GM12801 (cell line): ENCODE measurements around the gene MED26.

Experiments used
- TF ChIP-seq, protein P1 (sequence below): IDR thresholded peaks from one replicate; pipeline ENCODE4 v1.5.1; 2011; ENCODE audit warnings: control low read depth; ENCODE audit not compliant: insufficient read length; ENCODE audit errors: extremely low read depth

The MED26 gene

GRCh38 chr19:16586991-16587832 is 40.8 kb downstream of the MED26 start:
- TF ChIP-seq, protein P1, sequence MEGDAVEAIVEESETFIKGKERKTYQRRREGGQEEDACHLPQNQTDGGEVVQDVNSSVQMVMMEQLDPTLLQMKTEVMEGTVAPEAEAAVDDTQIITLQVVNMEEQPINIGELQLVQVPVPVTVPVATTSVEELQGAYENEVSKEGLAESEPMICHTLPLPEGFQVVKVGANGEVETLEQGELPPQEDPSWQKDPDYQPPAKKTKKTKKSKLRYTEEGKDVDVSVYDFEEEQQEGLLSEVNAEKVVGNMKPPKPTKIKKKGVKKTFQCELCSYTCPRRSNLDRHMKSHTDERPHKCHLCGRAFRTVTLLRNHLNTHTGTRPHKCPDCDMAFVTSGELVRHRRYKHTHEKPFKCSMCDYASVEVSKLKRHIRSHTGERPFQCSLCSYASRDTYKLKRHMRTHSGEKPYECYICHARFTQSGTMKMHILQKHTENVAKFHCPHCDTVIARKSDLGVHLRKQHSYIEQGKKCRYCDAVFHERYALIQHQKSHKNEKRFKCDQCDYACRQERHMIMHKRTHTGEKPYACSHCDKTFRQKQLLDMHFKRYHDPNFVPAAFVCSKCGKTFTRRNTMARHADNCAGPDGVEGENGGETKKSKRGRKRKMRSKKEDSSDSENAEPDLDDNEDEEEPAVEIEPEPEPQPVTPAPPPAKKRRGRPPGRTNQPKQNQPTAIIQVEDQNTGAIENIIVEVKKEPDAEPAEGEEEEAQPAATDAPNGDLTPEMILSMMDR: no peak

- TF ChIP-seq, protein P1: no peak
These were observed 41.5 kb downstream of the MED26 start for GRCh38 chr19:16586477-16586871.

GRCh38 chr19:16585808-16586476 is 42.1 kb downstream of the MED26 start:
- TF ChIP-seq, protein P1: no peak

- TF ChIP-seq, protein P1: no peak
These were observed 42.8 kb downstream of the MED26 start for GRCh38 chr19:16585094-16585801.

DNA sequence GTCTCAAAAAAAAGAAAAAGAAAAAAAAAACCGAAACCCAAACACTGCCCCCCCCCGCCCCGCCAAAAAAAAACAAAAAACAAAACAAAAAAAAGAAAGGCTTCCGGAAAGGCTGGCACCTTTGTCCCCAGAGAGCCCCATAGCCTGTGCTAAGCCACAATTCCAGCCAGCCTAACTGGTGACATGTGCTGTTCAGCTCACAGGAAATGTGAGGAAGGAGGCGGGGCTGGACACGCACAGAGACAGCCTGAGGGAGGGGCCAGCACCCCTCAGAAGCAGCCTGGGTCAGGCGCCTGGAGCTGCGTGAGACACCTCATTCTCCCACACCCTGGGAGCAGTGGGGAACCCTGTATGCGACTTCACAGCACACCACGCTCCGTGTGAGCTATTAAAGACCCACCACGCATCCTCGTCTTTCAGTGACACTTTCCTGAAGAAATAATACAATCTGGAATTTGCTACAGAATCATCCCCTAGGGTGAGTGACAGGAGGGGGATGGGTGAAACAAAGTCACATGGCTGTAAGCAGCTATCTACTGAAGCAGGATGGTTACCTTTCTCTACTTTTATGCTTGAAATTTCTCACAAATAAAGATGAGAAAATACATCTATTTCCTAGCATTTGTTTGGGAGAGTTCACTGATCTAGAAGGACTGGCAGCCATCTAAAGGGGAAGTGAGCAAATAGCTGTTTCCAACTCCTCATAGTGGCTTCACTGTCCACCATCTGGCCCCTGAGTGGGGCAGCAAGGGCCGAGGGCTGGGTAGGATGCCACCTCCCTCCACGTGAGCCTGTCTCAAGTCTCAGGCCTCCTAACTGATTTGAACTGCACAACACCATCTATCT is 43.5 kb downstream of the MED26 start:
- TF ChIP-seq, protein P1: no peak

- TF ChIP-seq, protein P1: no peak
These were observed 45.3 kb downstream of the MED26 start for GRCh38 chr19:16582486-16583261.
